ENCODE data around the gene SLIT3. TPM values are rescaled to one million over a fixed set of nuclear protein-coding genes. Genes with fewer than 3 reads are reported as not detected.
A peak's percentile ranks its signal among the peaks of the same experiment; 100 is the strongest.

Gene SLIT3
- total RNA-seq, 1 donor from 2014 or later, result 5.0 TPM

GRCh38 chr5:168798065-168799023, 502.6 kb downstream of the SLIT3 start:
- DNase-seq (ENCODE audit: low read depth), result peak; percentile 4
- no peaks in the 10 kb centered on the region for H3K27me3 ChIP-seq (ENCODE audit: control insufficient read depth, insufficient read depth, low read length)
- H3K36me3 ChIP-seq (ENCODE audit: control insufficient read depth, insufficient read depth, low read length), result no peaks in the 10 kb centered on the region
- no peak for TF ChIP-seq CTCF (IDR thresholded peaks at IDR 0.05; ENCODE audit: insufficient read depth, low read length, poor library complexity, severe bottlenecking)
- no peak overlapping the region for H3K4me3 ChIP-seq (ENCODE audit: low read depth, low read length)

- DNase-seq (ENCODE audit: low read depth), result no peak
These were observed 504.1 kb downstream of the SLIT3 start for GRCh38 chr5:168796593-168797580.

GRCh38 chr5:168796000-168796399, 504.9 kb downstream of the SLIT3 start:
- no peaks in the 10 kb centered on the region for H3K27me3 ChIP-seq (ENCODE audit: control insufficient read depth, insufficient read depth, low read length)
- no peaks in the 10 kb centered on the region for H3K36me3 ChIP-seq (ENCODE audit: control insufficient read depth, insufficient read depth, low read length)
- no peak for TF ChIP-seq CTCF (IDR thresholded peaks at IDR 0.05; ENCODE audit: insufficient read depth, low read length, poor library complexity, severe bottlenecking)
- no peak overlapping the region for H3K4me3 ChIP-seq (ENCODE audit: low read depth, low read length)
- no peak for DNase-seq (ENCODE audit: low read depth)

More at GRCh38 chr5:168796593-168797580, 504.1 kb downstream of the SLIT3 start:
- Histone ChIP-seq H3K27me3 (ENCODE audit: control insufficient read depth, insufficient read depth, low read length) (no peaks in the 10 kb centered on the region), H3K36me3 (ENCODE audit: control insufficient read depth, insufficient read depth, low read length) (no peaks in the 10 kb centered on the region), H3K4me3 (ENCODE audit: low read depth, low read length) (no peak overlapping the region)
- TF ChIP-seq CTCF (IDR thresholded peaks at IDR 0.05; ENCODE audit: insufficient read depth, low read length, poor library complexity, severe bottlenecking), result no peak

GRCh38 chr5:168793841-168794837, 506.8 kb downstream of the SLIT3 start:
- no peak for TF ChIP-seq CTCF (IDR thresholded peaks at IDR 0.05; ENCODE audit: insufficient read depth, low read length, poor library complexity, severe bottlenecking)
- no peaks in the 10 kb centered on the region for H3K27me3 ChIP-seq (ENCODE audit: control insufficient read depth, insufficient read depth, low read length)
- H3K36me3 ChIP-seq (ENCODE audit: control insufficient read depth, insufficient read depth, low read length), result no peaks in the 10 kb centered on the region
- peak; percentile 57 for DNase-seq (ENCODE audit: low read depth)
- H3K4me3 ChIP-seq (ENCODE audit: low read depth, low read length), result no peak overlapping the region

GRCh38 chr5:168792678-168793077, 508.3 kb downstream of the SLIT3 start:
- no peak for DNase-seq (ENCODE audit: low read depth)
- TF ChIP-seq CTCF (IDR thresholded peaks at IDR 0.05; ENCODE audit: insufficient read depth, low read length, poor library complexity, severe bottlenecking), result no peak
- Histone ChIP-seq H3K36me3 (ENCODE audit: control insufficient read depth, insufficient read depth, low read length) (no peaks in the 10 kb centered on the region), H3K4me3 (ENCODE audit: low read depth, low read length) (no peak overlapping the region), H3K27me3 (ENCODE audit: control insufficient read depth, insufficient read depth, low read length) (no peaks in the 10 kb centered on the region)
